HuH-7 (cell line): ENCODE data around the gene RUNX2.

Experiments
- DNase-seq: peaks from one replicate; pipeline ENCODE4 v3.0.0; 2011; ENCODE audit warnings: low spot score

Gene RUNX2

GRCh38 chr6:45619211-45619760 is 291.2 kb downstream of the RUNX2 start:
- no peak for DNase-seq

- no peak for DNase-seq
Observed at GRCh38 chr6:45619994-45620471, 291.9 kb downstream of the RUNX2 start.

- no peak for DNase-seq
Observed at GRCh38 chr6:45624228-45624627, 296.1 kb downstream of the RUNX2 start.

- DNase-seq = no peak
Observed at GRCh38 chr6:45625191-45625664, 297.1 kb downstream of the RUNX2 start.

- no peak for DNase-seq
Observed at GRCh38 chr6:45626087-45626891, 298.2 kb downstream of the RUNX2 start.

- DNase-seq = no peak
Observed at GRCh38 chr6:45630314-45630713, 302.2 kb downstream of the RUNX2 start.

- DNase-seq = no peak
Observed at GRCh38 chr6:45630801-45631200, 302.7 kb downstream of the RUNX2 start.

- no peak for DNase-seq
Observed at GRCh38 chr6:45631396-45631795, 303.3 kb downstream of the RUNX2 start.

- no peak for DNase-seq
Observed at GRCh38 chr6:45633272-45633908, 305.3 kb downstream of the RUNX2 start.

GRCh38 chr6:45634231-45634630 is 306.1 kb downstream of the RUNX2 start:
- DNase-seq = no peak

- DNase-seq = no peak
Observed at GRCh38 chr6:45635284-45635867, 307.2 kb downstream of the RUNX2 start.

- DNase-seq = no peak
Observed at GRCh38 chr6:45637056-45637455, 308.9 kb downstream of the RUNX2 start.

GRCh38 chr6:45637611-45638257 is 309.6 kb downstream of the RUNX2 start:
- no peak for DNase-seq

GRCh38 chr6:45640081-45640491 is 312.0 kb downstream of the RUNX2 start:
- DNase-seq = no peak

GRCh38 chr6:45640811-45641210 is 312.7 kb downstream of the RUNX2 start:
- no peak for DNase-seq

GRCh38 chr6:45642331-45643125 is 314.4 kb downstream of the RUNX2 start:
- DNase-seq = no peak

- DNase-seq = no peak
Observed at GRCh38 chr6:45643126-45643525, 315.0 kb downstream of the RUNX2 start.

GRCh38 chr6:45644720-45645119 is 316.6 kb downstream of the RUNX2 start:
- no peak for DNase-seq

- no peak for DNase-seq
Observed at GRCh38 chr6:45645302-45645701, 317.2 kb downstream of the RUNX2 start.

GRCh38 chr6:45647341-45648261 is 319.5 kb downstream of the RUNX2 start:
- no peak for DNase-seq
